ENCODE measurements around the gene EPB41L5. TPM values are rescaled to one million over a fixed set of nuclear protein-coding genes. Genes with fewer than 3 reads are reported as not detected.

The EPB41L5 gene
- total and polyA plus RNA-seq, 9 of the 15 experiments (the other 6 are each of a cell fraction or from before 2014, with no cell fraction given): 2.3 to 14.1 (median 8.2) TPM

GRCh38 chr2:120103723-120104467 is 91.0 kb downstream of the EPB41L5 start (continued):
- TF ChIP-seq CHD1 (IDR thresholded peaks at IDR 0.05; ENCODE audit: low read length): no peak
- no peak for TF ChIP-seq ZNF586 (CRISPR knock-in tag; conservative IDR thresholded peaks at IDR 0.05)
- no peak for TF ChIP-seq HDGF (IDR thresholded peaks at IDR 0.05)
- no peak for TF ChIP-seq KDM4B (IDR thresholded peaks at IDR 0.05; ENCODE audit: borderline replicate concordance in 2 of 2, low read depth in 1 of 2)
- no peak for TF ChIP-seq POU5F1 (IDR thresholded peaks at IDR 0.05; ENCODE audit: borderline replicate concordance, low read depth, low read length, partially characterized antibody)
- no peak for TF ChIP-seq RFX5 (IDR thresholded peaks at IDR 0.05; ENCODE audit: low read depth, low read length)
- no peak for TF ChIP-seq DACH1 (IDR thresholded peaks at IDR 0.05; ENCODE audit: partially characterized antibody)
- TF ChIP-seq ZNF124 (CRISPR knock-in tag; IDR thresholded peaks at IDR 0.05): no peak
- TF ChIP-seq, protein P1, sequence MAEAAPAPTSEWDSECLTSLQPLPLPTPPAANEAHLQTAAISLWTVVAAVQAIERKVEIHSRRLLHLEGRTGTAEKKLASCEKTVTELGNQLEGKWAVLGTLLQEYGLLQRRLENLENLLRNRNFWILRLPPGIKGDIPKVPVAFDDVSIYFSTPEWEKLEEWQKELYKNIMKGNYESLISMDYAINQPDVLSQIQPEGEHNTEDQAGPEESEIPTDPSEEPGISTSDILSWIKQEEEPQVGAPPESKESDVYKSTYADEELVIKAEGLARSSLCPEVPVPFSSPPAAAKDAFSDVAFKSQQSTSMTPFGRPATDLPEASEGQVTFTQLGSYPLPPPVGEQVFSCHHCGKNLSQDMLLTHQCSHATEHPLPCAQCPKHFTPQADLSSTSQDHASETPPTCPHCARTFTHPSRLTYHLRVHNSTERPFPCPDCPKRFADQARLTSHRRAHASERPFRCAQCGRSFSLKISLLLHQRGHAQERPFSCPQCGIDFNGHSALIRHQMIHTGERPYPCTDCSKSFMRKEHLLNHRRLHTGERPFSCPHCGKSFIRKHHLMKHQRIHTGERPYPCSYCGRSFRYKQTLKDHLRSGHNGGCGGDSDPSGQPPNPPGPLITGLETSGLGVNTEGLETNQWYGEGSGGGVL (CRISPR knock-in tag; IDR thresholded peaks at IDR 0.05): no peak
- no peak for TF ChIP-seq PHF21A (IDR thresholded peaks at IDR 0.05; ENCODE audit: borderline replicate concordance, low read depth)
